ENCODE results near the gene ZNF444.

ZNF444 gene

DNA sequence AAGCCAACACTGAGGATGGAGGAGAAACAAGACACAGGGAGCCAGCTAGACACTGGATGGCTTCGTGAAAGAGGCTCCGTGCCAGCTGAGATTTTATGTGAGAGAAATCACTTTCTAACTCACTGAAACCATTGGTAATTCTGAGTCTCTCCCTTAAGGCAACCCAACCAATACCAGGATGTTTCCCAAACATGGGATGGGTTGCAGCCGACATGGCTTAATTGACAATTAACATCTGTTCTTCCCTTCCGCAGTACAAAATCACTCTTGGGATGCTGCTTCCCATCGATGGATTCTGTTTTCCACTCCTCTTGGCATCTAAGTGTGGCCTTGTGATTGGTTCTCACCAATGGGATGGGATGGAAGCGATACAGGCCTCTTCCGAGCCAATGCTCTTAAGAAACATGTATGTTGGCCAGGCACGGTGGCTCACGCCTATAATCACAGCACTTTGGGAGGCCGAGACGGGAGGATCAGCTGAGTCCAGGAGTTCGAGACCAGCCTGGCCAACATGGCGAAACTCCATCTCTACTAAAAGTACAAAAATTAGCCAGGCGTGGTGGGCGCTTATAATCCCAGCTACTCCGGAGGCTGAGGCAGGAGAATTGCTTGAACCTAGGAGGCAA, 17.7 kb upstream of the ZNF444 start:
- no peak for DNase-seq

DNA sequence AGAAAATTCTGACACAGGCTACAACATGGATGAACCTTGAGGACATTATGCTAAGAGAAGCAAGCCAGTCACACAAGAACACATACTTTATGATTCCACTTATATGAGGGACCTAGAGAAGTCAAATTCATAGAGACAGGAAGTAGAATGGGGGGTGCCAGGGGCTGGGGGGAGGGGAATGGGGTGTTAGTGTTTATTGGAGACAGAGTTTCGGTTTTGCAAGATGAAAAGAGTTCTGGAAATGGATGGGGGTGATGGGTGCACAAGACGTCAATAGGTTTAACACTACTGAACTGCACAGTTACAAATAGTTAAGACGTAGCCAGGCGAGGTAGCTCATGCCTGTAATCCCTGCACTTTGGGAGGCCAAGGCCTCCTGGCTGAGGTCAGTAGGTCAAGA, 16.5 kb upstream of the ZNF444 start:
- no peak for DNase-seq

DNA sequence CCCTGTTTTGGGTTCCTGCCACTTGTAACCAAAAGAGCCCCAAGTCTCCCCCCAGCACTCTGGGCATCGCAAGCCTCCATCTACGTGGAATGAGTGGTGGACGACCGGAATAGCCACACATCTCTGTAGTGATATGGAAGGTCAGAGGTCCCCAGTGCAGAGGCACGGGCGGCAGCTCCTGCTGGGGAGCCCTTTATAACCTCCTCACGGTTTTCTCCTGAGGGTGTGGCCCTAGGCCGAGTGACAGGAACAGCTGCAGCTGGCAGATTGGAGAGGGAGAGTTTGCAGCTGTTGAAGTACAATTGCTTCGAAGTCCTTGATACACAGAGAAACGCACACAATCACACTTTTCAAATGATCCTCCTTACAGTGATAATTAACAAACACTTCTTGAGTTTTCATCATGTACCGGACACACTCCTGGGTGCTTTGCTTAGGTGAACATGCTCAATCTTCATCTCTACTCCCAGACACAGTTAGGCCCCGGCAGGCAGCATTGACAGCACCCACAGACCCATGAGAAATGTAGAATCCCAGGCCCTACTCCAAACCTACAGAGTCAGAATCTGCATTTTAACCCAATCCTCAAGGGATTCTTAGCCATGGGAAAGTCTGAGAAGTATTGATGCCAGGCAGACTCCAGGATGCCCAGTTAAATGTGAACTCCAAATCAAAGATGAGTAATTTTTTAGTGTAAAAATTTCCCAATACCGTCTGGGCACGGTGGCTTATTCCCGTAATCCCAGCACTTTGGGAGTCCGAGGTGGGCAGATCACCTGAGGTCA, 15.1 kb upstream of the ZNF444 start:
- no peak for DNase-seq

DNA sequence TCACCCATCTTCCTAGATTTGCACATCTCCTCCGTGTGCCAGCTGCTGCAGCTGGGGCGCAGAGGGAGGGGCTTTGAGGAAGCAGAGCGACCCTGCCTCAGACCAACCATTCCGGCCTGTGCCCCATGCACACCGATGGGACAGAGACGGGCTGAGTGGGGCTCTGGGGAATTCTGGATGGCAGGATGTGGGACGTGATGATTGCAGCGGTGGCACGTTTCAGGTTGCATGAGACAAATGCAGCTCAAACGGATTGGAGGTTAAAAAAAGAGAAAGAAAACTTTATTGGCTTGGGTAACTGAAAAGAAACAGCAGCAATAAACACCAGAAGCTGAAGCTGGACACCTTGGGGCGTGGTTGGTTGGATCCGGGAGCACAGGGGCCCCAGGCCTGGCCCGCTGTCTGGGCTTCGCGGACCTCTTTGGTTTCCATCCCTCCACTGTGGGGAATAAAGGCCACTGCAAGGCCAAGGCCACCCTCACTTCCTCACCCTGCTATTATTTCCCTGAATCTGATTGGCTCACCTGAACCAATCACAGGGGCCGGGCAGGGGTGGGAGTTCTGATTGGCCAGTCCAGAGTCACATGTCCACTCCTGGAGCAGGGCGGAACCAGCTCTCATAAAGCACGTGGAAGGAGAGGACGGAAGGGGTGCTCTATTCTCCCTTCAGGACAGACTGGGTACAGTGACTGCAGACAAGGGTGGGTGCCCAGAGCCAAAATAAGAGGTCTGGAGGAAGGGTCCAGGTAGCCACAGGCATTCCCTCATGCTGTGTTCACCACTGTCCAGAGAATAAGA, 13.9 kb upstream of the ZNF444 start:
- DNase-seq: no peak

DNA sequence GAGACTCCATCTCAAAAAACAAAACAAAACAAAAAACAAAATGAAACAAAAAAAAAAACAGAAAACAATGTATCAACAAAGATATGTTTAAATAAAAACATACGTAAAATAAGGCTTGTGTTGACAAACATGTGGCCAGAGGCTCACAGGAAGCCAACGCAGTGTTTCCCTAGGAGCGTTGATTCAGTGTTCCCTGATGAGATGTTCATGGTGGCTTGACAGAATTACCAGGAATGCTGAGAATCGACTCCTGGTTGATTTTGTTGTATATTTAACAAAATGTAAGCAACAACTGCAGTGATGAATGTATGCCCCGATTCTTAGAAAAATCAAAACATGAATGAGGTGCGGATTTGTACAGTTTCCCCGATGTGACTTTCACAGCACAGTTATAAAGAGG, 11.1 kb upstream of the ZNF444 start:
- no peak for DNase-seq

DNA sequence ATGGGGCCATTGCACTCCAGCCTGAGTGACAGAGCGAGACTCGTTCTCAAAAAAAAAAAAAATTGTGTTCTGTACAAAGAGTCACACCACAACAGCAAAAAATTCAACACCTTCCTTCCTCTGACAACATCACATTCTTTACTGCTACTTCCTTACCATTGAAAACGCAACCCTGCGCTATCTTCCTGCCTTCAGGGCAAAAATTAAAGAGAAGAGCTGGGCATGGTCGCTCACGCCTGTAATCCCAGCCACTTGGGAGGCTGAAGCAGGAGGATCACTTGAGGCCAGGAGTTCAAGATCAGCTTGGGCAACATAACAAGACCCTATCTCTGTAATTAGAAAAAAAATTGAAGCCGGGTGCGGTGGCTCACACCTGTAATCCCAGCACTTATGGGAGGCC, 9.4 kb upstream of the ZNF444 start:
- no peak for DNase-seq

DNA sequence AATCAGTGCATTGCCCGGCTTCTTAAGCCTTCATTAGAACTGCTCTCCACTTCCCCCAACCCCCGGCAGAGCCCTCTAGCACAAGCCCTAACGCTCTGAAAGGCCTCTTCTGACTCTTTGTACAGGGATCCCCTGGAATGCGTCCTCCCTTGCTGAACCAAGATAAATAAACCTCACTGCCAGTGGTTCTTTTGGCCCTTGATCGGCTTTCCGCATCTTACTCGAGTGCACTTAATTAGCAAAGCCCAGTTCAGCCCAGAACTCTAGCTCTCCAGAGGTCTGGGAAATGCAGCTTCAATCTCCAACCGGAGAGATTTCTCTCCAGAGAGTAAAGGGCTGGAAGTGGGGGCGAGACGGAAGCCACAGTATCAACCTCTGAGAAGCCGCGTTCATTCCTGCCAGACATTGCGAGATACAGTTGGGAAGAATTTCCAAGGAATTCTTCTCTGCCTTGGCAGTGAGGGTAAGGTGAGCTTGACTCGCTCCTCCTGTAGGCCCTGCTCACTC, 8.7 kb upstream of the ZNF444 start:
- DNase-seq: no peak

DNA sequence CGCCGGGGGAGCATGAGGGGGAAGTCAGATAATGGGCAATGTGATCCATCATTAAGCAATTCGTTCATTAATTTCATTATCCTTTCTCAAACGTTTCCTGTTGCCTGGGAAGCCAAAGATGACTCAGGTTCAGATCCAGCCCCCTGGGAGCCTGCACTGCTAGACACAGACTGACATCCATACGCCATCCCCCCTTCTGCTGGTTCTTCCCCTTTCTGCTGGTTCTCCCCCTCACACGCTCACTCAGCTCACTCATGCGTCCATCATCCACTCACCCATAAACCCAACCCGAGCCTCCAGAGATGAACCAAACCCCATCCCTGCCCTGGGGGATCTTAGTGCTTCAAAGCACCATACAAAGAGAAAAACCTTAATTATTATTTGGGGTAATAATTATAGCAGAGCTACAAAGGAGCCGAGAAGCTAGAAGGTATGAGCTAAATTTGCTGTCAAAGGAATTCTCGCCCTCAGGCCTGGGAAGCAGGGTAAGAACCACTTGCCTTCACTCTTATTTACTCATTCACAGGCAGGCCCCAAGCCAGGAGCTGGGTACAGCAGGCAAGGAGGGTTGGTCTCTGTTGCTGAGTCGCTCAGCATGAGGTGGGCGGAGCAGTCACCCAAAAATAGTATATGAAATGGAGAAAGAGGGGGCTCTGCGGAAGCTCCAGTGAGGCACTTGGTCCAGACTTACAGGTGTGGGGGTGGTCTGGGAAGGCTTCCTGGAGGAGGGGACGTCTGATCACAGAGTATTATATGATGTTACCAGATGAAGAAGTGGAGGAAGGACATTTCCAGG, 7.0 kb upstream of the ZNF444 start:
- no peak for DNase-seq

DNA sequence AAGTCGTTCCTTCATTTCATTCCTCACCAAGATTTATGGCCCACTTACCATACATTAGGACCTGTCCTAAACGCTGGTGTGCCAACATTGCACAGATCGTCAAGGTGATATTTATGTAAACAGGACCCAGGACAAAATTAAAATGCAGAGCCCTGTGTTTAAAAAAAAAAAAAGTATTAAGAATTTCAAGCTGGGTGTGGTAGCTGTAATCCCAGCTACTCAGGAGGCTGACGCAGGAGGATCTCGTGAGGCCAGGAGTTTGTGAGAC, 6.5 kb upstream of the ZNF444 start:
- DNase-seq: no peak

DNA sequence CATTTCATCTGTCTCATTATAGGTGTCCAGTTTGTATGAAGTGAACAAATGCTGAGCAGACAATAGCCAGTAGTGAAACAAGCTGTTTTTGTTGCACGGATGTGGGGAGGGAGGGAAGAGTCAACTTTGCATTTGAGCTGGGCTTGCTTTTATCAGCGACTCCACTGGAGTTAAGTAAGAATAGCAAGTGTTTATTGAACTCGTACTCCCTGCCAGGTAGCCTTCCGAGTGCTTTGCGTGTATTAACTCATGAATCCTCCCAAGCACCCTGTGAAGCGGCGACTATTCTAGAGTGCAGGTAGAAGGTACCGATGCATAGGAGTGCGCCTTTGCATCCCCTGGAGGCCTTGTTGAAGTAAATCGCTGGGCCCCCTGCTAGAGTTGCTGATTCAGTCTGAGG, 4.7 kb upstream of the ZNF444 start:
- DNase-seq: no peak

DNA sequence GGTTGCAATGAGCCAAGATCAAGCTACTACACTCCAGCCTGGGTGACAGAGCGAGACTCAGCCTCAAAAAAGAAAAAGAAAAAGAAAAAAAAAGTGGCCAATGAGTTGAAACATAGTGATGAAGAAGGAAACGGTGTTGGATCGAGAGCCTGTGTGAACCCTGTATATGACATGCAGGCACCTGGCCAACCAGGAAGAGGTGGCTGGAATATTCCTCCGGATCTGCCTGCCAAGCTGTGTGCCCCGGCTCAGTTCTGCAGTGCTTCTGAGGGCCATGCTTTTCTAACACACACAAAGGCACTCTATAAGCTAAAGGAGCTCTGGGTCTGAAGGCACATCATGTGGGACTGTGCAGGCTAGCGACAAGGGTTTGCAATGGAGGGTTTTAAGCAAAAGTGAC, 3.7 kb upstream of the ZNF444 start:
- no peak for DNase-seq

DNA sequence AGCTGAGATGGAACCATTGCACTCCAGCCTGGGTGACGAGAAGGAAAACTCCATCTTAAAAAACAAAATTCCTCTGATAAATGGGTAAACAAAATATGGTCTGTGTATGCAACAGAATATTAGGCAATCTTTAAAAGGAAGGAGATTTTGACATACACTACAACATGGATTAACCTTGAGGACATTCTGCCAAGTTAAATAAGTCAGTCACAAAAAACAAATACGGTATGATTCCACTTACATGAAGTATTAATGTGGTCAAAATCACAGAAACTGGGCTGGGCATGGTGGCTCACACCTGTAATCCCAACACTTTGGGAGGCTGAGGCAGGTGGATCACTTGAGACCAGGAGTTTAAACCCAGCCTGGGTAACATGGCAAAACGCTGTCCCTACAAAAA, 3.0 kb upstream of the ZNF444 start:
- DNase-seq: no peak

DNA sequence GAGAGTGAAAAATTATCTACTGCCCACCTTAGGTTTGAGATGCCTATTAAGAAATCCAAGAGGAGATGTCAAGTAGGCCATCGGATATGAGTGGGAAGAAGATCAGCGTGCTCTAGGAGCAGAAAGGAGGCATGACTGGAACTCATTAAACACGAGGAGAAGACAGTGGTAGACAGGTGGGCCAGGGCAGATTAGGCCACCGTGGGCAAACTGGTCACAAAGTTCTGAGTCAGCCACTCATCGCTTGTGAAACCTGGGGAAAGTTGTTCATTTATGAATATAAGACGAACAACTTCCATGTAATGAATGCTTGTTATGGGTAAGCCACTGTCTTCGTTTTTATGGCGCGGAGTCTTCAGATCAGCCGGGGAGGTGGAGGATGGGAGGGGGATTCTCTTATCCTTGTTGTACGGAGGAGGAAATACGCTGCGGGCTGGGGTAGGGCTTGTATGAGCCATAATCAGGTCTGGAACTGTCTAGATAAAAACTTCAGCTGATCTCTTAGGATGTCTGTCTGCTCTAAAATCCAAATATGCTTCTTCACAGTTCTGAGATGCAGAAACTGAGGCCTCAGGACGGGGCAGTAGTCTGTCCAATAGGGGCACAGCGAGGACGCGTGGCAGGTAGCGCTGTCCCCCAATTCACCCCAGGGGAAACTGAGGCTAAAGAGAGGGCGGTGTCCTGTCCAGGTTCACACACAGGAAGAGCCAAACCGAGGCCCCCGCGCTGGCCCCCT, 1.1 kb upstream of the ZNF444 start:
- DNase-seq: no peak

DNA sequence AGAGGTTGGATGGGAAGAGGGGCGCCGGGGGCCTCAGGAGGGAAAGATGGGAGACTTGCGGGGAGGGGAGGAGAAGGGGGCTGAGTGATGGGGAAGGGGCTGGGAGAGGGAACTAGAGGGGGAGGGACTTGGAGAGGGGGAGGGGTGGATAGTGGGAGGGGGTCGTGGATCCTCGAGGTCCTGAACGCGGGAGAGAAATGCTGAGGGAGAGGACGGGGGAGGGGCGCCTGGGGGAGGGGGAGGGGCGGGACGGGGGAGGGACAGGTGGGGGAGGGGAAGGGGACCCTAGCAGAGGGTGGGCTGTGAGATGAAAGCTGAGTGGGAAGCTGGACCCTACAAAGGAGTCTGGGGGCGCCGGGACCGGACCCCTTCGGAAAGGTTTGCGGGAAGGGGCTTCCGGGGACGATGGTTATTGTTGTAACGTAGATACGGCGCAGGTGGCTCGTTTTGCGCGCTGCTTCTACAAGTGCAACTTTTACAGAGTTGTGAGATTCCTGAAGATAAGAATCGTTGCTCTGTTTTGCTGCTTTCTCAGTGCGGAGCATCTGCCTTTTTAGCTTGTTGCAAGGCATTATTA, 418 bp downstream of the ZNF444 start:
- peak; percentile 21 to 35 for DNase-seq

DNA sequence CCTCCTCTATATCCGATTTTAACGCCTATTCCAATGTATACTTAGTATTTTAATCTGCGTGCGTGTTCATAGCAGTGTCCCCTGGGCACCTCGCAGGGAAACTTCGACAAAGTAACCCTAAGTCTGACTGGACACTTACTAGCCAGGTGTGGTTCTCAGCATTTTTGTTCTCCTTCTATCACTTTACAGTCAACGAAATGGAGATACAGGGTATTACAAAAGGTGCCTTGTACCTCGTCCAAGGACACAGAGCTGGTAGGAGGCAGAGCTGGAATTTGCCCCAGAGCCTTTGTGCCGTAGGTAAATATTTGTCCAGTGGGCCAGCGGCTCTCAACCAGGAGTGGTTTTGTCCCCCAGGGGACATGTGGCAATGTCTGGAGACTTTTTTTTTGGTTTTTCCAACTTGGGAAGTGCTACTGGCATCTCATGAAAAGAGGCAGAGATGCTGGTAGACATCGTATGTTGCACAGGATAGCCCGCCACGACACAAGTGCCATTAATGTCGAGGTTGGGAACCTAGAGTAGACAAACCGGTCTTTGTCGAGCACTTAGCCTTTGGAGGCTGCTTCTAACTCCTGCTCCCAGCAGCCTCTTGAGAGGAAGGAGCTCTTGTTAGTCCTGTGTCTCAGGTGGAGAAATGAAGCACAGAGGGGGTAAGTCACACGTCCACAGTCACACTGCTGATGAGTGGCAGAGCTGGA, 1.1 kb downstream of the ZNF444 start:
- DNase-seq: no peak

DNA sequence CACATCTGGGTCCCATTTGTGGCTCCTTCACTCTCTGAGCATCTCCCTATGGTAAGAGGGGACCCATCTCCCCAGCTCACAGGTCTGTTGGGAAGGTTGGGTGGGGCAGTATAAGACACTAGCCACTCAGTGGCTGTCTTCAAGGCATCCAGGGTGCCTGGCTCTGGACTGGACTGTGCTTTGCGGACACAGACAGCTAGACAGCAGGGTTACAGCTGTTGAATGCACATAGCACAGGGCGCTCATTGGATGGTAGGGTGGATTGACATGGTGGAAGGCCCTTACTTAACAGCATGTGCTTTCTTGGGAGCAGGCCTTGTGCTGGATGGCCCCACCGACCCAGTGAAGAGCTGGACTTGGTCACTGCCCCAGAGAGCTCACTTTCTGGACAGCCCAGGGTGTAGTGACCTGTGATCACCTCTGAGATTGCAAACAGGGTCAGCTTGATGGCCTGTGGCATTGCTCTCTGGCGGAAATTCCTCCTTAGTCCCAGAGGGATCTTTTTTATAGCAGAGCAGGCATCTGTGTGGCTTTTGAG, 1.9 kb downstream of the ZNF444 start:
- no peak for DNase-seq

DNA sequence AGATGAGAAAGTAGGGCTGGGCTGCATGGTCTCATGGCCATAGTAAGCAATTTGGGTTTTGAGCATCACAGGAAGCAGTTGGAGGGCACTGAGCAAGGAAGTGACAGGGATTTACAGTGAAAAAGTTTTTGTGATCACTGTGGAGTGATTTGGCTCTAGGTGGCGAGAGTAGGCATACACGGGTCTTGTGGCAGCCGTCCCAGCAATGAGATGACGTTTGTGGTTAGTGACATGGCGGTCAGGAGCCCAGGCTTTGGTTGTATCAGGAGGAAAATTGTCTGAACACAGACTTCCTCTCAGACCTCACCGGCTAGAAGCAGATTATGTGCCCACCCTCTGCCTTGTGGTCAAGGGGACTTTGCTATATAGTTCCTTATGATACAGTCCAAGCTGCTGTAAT, 3.3 kb downstream of the ZNF444 start:
- DNase-seq: no peak

DNA sequence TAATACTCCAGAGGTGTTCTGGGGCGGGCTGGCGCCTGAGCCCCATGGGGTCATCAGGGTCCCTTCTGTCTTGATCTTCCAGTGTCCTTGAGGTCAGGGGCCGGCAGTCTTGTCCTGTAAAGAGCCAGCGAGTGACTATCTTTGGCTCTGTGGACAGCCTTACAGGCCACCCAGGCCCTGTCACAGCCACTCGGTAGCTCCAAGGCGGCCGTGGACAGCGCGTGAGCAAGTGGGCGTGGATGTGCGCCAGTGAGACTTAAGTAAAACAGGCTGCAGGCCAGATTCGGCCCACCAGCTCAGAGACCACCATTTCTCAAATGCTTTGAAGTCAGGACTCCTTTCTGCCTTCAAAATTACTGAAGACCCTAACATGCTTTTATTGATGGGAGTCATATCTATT, 3.7 kb downstream of the ZNF444 start:
- DNase-seq: no peak

DNA sequence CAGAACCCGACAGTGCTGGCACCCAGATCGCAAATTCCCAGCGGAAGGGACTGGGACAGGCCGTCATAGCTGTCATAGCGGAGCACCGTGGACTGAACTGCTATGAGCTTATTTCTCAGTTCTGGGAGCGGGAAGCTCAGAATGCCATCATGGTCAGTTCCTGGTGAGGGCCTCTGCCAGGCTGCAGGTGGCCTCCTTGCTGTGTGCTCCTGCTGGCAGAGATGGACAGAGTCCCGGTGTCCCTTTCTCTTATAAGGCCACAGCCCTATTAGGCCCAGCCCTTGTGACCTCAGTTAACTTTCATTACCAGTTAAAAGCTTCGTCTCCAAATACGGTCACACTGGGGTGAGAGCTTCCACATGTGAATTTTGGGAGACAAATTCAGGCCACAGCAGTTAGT, 4.6 kb downstream of the ZNF444 start:
- DNase-seq: no peak

DNA sequence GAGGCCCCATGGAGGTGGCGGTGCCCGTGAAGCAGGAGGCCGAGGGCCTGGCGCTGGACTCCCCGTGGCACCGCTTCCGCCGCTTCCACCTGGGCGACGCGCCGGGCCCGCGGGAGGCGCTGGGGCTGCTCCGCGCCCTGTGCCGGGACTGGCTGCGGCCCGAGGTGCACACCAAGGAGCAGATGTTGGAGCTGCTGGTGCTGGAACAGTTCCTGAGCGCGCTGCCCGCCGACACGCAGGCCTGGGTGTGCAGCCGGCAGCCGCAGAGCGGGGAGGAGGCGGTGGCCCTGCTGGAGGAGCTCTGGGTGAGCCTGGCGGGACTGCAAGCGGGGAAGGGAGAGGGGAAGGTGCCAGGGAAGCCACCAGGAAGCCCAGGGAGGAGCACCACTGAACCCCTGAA, 5.8 kb downstream of the ZNF444 start:
- no peak for DNase-seq

DNA sequence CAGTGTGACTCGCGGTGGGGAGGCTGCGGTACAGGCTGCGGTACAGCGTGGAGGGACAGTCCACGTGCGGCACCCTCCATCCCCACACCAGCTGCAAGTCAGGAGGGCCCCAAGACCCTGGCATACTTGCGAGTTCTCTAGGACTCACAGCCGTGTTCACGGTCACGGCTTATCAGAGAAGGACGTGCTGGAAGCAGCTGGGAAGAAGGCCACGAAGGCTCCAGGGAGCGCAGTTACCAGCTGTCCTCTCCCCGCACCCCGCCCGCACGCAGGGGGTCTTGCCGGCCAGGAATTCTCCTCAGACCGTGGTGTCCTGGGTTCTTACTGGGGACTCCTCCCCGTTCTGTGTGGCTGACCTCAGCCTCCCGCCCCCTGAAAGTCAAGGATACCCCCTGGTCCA, 6.2 kb downstream of the ZNF444 start:
- no peak for DNase-seq
